Dorsolateral prefrontal cortex (tissue), 118 donors: ENCODE results near the gene KCNE5. TPM values are rescaled to one million over a fixed set of nuclear protein-coding genes. Genes with fewer than 3 reads are reported as not detected.

Experiments
- total RNA-seq, 120 experiments: library from RNA; stranded (reverse); gene quantifications; one replicate each; pipeline versions ENCODE4 v1.2.3 to v1.2.4, GENCODE V29; 2022

KCNE5 gene
- total RNA-seq, 120 experiments from 2014 or later: 0.32 to 5.1 (median 0.88) TPM; not detected in 10

Other genes with a start within 250 kb of the KCNE5 start
- under 1 TPM in 9 of 120 experiments, not detected in 111; 0.10 to 0.28 (median 0.15) TPM for gene GUCY2F, start 143.1 kb downstream of the KCNE5 start, total RNA-seq
- gene NXT2, start 88.3 kb downstream of the KCNE5 start, total RNA-seq: 10 to 100 TPM in 3 of 120 experiments, 1 to 10 TPM in 117; 1.8 to 14.4 (median 5.7) TPM
- 100 to 1,000 TPM in 1 of 120 experiments, 10 to 100 TPM in 119; 24.2 to 101 (median 62.2) TPM for gene ACSL4, start 108.1 kb upstream of the KCNE5 start, total RNA-seq